ENCODE measurements around the gene KCTD3.

The KCTD3 gene

DNA sequence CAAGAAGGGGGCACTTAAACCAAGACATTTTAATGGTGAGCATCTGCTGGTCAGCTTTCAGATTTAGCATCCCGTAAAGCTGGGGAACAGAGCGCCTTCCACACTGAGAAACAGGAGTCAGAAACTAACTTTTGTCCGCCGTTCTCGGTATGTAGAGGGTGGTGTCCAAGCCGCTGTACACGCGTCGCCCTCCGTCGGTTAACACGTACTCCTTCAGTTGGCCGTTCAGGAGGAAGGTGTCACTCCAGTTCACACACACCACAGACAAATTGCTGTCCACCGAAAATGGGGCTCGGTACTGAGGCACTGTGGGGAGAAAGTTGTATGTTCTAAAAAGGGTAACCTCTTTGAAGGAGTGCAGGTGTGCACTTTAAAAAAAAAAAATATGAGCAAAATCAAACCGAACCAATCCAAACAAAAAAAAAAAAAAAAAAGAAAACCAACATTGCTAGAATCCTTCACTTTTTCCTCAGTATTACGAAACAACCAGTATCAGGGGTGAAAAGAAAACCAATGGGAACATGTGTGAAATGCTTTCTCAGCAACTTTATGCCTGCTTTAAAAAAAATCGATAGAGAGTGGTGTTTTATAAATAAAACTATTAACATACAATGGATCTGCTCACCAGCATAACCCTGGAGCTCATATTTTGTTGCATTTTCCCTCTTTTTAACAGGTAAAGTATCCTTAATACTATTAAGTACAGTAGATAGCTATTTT lies 73.5 kb downstream of the KCTD3 start:
- in situ Hi-C loops (cut with HindIII; ENCODE audit: low pct_ligation_motif_present, low pct_unique_long_range_greater_than_20kb, low sequenced_read_pairs) = no loop called here
- no peak for DNase-seq

DNA sequence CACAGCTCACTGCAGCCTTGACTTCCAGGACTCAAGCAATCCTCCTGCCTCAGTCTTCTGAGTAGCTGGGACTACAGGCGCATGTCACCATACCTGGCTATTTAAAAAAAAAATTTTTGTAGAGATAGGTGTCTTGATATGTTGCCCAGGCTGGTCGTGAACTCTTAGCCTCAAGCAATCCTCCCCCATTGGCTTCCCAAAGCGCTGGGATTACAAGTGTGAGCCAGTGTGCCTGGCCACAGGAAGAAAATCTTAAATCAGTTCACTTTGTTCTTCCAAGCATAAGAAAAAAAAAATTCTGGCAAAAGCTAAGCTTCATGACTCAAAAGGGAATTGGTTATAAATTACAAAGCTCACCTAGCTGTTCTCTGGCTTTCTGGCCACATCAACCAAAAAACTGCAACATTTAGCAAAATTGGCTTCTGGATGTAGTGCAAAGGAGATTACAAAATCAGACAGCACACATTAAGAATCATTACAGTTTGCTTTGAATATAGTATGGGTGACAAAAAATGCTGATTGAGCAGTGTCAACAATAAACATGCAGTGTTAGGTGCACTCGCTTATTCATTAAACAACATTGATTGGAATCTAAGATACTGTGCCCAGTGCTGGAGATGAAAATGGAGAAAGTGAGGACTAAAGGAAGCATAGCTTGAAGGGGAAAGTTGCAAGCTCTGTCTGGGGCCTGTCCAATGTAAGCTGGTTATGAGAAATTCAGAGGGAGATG lies 76.7 kb downstream of the KCTD3 start:
- DNase-seq = no peak
- in situ Hi-C loops (cut with HindIII; ENCODE audit: low pct_ligation_motif_present, low pct_unique_long_range_greater_than_20kb, low sequenced_read_pairs) = no loop called here

DNA sequence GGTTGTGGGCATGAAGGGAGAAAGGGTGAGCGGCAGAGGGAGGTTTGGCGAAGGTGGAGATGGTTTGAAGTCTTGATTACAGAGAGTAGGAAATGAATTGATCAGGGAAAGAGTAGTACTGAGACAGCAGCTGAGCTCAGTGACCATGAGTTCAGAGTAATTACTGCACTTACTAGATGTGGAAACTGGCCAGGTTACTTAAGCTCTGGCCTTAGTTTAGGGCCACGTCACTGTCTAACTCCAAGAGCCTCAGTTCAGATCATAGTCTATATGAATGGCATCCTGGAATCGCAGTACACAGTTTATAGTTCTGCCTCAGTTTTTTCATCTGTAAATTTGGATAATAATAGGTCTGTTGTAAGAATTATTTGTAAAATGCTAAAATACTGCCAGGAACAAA lies 78.1 kb downstream of the KCTD3 start:
- DNase-seq = no peak
- in situ Hi-C loops (cut with HindIII; ENCODE audit: low pct_ligation_motif_present, low pct_unique_long_range_greater_than_20kb, low sequenced_read_pairs) = no loop called here

DNA sequence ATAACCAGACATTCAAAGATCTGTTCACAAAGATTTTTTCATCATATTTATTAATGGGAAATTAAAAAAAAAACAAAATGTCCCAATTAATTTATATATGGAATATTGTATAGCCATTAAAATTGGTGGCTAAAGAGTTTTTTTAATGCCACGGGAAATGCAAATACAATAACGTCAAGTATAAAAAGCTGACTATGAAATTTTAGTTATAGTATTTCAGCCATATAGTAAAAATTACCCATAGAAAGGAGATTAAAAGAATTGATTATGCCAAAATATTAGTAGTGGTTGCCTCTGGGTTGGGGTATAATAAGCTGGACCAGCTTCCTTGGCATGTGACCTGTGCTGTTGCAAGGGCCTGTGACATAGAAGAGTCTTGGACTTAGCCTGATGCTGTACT lies 78.8 kb downstream of the KCTD3 start:
- DNase-seq = no peak
- in situ Hi-C loops (cut with HindIII; ENCODE audit: low pct_ligation_motif_present, low pct_unique_long_range_greater_than_20kb, low sequenced_read_pairs) = no loop called here

DNA sequence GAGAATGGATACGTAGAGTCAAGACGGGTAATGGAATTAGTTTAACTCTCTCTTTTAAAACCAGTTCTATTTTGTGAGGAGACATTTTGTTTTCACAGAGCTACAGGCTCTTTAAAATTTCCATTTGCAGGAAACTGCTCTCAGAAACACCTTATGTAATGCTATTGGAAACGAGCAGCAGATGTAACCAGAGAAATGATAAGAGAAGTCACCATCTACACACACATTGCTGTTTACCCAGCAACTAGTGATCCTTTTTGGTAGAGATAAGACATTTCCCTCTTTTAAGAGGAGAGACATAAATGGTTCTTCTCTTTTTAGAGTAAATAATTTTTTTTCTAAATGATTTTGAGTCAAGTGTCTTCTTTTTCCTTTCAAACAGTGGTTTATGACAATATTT lies 80.6 kb downstream of the KCTD3 start:
- in situ Hi-C loops (cut with HindIII; ENCODE audit: low pct_ligation_motif_present, low pct_unique_long_range_greater_than_20kb, low sequenced_read_pairs) = no loop called here
- DNase-seq = no peak

DNA sequence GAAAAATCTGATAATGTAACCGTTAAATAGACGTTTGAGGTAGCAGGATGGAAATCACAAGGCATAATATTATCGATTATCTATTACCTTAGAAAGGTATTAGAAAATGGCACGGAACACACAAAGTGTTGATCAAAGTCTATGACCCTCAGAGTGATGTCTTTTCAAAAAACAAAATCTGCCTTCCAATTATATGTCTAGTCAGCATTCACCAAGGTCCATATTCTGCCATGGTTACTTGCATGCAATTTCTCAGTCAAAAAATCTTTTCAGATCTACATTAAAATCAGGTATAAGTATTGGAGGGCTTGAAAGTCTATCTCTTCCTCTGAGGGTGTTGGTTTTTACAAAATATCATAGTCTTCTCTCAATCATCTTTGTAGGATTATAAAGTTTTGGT lies 81.9 kb downstream of the KCTD3 start:
- in situ Hi-C loops (cut with HindIII; ENCODE audit: low pct_ligation_motif_present, low pct_unique_long_range_greater_than_20kb, low sequenced_read_pairs) = no loop called here

DNA sequence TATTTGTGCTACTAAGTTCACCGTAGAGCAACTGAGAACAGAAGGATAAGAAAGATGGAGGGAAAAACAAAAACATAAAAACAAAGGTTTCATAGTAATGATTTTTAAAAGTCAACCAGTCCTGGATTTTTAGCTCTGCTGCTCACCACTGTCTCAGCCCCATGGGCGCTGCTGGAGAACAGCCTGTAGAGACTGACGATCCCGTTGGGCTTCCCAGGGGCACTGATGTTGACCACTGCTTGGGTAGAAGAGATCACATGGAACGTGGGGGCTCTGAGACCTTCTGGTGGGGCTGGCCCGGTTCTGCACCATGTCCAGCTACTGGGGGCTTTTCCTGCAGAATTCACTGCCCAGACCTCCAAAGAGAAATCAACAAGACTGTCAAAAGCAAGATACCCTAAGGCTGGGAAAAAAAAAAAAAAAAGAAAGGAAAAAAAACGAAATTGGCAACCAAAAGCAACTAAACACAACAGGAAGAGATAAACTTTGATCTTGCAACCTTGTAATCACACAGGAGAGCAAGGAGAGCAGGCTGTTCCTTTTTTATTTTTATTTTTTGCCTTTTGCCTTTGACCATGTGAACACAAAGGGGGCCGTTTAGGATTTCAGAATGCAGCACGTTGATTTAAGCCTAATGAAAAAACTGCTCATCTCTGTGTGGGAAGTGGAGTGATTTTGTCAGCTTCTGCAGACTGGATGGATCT lies 83.5 kb downstream of the KCTD3 start:
- in situ Hi-C loops (cut with HindIII; ENCODE audit: low pct_ligation_motif_present, low pct_unique_long_range_greater_than_20kb, low sequenced_read_pairs) = no loop called here
- no peak for DNase-seq

More for the DNA sequence above, 81.9 kb downstream of the KCTD3 start:
- no peak for DNase-seq

DNA sequence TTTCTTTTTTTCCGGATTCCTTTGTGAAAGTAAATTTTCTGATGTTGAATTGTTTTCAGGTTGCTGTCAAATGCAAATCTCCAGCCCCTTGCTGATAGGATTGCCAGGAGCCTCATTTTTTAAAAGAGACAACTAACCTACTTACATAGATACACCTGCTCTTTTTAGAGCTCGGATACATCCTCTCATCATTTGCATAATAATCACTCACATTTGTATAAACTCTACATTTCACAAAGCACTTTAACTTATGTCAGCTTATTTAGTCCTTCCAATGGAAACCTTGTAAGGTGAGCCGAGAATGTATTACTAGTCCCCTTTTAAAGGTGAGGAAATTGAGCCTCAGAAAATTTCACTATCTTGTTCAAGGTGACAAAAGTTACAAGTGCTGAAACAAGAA lies 84.8 kb downstream of the KCTD3 start:
- in situ Hi-C loops (cut with HindIII; ENCODE audit: low pct_ligation_motif_present, low pct_unique_long_range_greater_than_20kb, low sequenced_read_pairs) = no loop called here
- DNase-seq = no peak

DNA sequence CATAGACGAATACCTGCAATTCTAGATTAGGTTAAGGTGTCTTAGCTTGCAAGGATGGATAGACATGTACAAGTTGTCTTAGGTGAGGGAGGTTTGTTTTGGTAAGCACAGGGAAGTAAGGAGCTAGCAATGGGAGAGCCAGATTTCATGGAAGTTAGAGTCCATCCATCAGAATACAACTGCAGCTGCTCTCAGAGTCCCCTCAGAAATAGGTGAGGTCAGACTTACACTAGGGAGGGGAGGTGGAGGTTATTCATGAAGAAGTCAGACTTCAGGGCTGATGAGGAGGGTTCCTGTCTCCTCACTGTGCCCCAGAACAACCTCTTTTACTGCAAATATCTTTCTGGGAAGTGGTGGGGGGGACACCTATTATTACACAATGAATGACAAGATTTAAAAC lies 85.3 kb downstream of the KCTD3 start:
- in situ Hi-C loops (cut with HindIII; ENCODE audit: low pct_ligation_motif_present, low pct_unique_long_range_greater_than_20kb, low sequenced_read_pairs) = no loop called here
- DNase-seq = no peak

DNA sequence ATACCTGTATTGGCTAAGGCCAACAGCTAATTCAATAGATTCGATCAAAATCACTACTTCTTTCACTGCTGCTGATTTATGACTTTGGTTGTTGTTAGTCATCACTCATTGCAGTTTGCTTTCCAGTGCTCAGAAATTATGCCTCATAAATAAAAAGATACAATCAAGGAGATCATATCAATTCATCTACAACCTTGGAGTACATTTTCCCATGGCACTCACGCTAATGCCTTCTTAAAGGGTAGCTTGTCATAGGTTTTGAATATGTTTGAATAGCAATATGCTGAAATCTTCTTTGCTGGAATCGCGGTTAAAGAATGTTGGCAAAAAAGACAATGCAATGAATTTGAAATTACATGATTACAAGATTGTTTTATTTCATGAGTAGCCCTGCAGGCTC lies 89.9 kb downstream of the KCTD3 start:
- no peak for DNase-seq

DNA sequence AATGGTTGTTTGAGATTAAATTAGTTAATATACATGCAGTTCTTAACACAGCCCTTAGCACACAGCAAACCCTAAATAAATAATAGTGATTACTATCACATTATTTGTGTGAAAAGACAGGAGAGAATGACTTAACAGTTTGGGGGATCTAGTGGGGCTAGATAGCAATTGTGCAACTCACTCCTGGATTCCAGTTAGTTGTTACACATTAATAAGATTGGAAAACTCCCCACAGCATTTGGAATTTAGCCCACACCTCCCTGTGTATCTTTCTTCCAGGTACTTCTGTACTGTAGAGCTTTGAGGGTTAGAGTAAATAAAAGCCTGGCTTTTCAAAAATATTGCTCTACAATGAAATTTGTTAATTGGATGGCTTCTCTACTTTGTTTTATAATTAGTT lies 93.2 kb downstream of the KCTD3 start:
- in situ Hi-C loops (cut with HindIII; ENCODE audit: low pct_ligation_motif_present, low pct_unique_long_range_greater_than_20kb, low sequenced_read_pairs) = no loop called here

More for the DNA sequence above, 89.9 kb downstream of the KCTD3 start:
- in situ Hi-C loops (cut with HindIII; ENCODE audit: low pct_ligation_motif_present, low pct_unique_long_range_greater_than_20kb, low sequenced_read_pairs) = no loop called here

DNA sequence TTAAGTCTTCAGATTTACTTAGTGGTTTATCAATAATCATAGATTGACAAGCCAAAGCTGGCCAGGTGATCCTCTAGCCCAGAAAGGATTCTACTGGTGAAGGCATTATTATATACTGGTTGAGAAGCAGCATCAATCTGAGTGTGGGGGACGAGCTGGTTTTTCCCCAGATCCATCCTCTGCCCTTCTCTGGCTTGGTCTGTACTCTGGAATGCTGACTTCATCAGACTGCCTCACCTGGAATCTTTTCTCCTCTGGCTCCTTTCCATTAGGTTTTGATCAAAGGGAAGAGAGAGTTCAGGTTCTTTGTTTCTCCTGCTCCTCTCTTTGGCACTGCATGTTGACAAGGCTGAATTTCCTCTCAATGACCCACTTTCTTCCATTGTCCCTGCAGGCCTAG lies 93.9 kb downstream of the KCTD3 start:
- no peak for DNase-seq
- in situ Hi-C loops (cut with HindIII; ENCODE audit: low pct_ligation_motif_present, low pct_unique_long_range_greater_than_20kb, low sequenced_read_pairs) = no loop called here

More for the DNA sequence above, 93.2 kb downstream of the KCTD3 start:
- no peak for DNase-seq

DNA sequence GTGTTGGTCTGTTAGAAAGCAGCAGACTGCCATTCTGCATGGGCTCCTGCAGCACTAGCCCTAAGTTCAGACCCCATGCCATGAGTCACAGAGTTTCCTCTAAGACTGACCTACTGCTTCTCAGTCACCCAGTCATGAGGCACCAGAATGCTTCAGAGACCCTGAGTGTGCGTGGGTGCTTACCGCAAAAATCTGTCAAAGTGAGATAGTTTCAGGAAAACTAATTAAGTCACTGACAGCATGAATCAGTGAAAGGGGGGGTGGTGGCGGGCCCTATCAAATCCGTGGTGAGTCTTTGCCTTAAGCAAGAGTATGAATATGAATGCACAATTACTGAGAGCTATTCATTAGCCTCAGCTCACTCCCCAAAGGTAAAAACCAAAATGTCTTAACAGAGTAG lies 98.1 kb downstream of the KCTD3 start:
- DNase-seq = no peak
- in situ Hi-C loops (cut with HindIII; ENCODE audit: low pct_ligation_motif_present, low pct_unique_long_range_greater_than_20kb, low sequenced_read_pairs) = no loop called here

DNA sequence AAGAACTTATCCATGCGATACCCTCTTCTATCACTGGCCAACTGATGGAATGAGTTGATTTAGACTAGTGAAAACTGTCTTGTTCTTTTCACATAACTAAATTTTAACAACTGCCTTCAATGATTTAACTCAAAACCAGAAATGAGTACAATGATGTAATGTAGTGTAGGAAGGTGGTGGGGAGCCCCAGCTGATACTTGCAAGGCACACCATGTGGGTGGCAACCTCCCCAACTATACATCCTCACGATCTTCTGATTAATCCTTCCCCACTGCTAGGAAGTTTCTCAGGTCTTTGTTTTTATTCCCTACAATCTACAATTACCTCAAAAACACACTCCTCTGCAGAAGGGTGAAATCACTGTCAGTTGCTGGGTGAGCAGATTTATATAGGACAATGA lies 100.7 kb downstream of the KCTD3 start:
- in situ Hi-C loops (cut with HindIII; ENCODE audit: low pct_ligation_motif_present, low pct_unique_long_range_greater_than_20kb, low sequenced_read_pairs) = no loop called here
- no peak for DNase-seq

DNA sequence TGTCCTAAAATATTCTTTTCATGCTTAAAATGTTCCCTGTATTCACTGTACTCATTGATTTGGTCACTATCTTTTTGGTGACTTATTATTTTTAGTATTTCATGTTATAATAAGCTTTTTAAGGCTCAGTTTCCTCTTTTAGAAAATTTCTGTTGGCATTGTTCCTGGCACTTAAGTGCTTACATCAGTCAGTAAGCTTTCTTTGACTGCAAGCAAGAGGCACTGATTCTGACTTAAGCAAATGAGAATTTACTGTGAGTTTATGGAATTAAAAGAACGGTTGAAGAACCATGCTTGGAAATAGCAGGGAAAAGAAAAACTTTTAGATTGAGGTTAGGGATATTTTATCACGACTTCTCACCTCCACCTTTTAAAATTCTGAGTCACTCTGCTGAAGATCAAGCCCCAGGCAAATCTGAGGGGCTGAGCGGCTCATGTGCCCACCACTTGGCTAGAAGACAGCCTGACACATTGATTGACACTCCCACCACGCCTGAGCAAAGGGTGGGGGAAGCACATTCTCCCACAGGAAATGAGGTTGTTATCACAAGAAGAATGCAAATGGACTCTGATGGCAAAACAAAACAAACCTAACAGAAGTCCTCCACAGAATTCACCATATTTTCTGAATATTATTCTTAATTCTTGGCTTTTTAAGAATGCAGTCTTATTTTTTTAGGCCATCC lies 102.8 kb downstream of the KCTD3 start:
- in situ Hi-C loops (cut with HindIII; ENCODE audit: low pct_ligation_motif_present, low pct_unique_long_range_greater_than_20kb, low sequenced_read_pairs) = no loop called here
- no peak for DNase-seq
